ENCODE measurements around the gene ST6GAL1.

Gene ST6GAL1

GRCh38 chr3:187122261-187122660 lies 191.9 kb downstream of the ST6GAL1 start:
- Histone ChIP-seq H3K4me1 (ENCODE audit: low read depth, poor library complexity, severe bottlenecking) (peaks cover 20% of the 10 kb centered on the region), H3K27me3 (ENCODE audit: insufficient read depth, low read depth) (no peaks in the 10 kb centered on the region), H2AFZ (ENCODE audit: low read depth) (no peak overlapping the region), H3K4me2 (no peak overlapping the region), H3K36me3 (ENCODE audit: insufficient read depth) (no peaks in the 10 kb centered on the region), H3K27ac (no peak overlapping the region), H4K20me1 (ENCODE audit: insufficient read depth) (no peaks in the 10 kb centered on the region), H3K9ac (no peak overlapping the region), H3K4me3 (IDR thresholded peaks at IDR 0.05; ENCODE audit: insufficient read depth, low read depth, low read length) (no peak overlapping the region), H3K79me2 (ENCODE audit: insufficient read depth, low read depth) (no peaks in the 10 kb centered on the region)
- TF ChIP-seq CTCF (conservative IDR thresholded peaks at IDR 0.05; ENCODE audit: low read depth, low read length): no peak

- Histone ChIP-seq H3K9ac (no peak overlapping the region), H3K4me1 (ENCODE audit: low read depth, poor library complexity, severe bottlenecking) (peaks cover 21% of the 10 kb centered on the region), H2AFZ (ENCODE audit: low read depth) (no peak overlapping the region), H4K20me1 (ENCODE audit: insufficient read depth) (no peaks in the 10 kb centered on the region), H3K4me3 (IDR thresholded peaks at IDR 0.05; ENCODE audit: insufficient read depth, low read depth, low read length) (no peak overlapping the region), H3K36me3 (ENCODE audit: insufficient read depth) (no peaks in the 10 kb centered on the region), H3K27ac (peak overlapping the region; percentile 38), H3K4me2 (peak overlapping the region; percentile 43), H3K27me3 (ENCODE audit: insufficient read depth, low read depth) (no peaks in the 10 kb centered on the region), H3K79me2 (ENCODE audit: insufficient read depth, low read depth) (no peaks in the 10 kb centered on the region)
- TF ChIP-seq CTCF (conservative IDR thresholded peaks at IDR 0.05; ENCODE audit: low read depth, low read length): no peak
Measured at GRCh38 chr3:187125319-187126031, 195.1 kb downstream of the ST6GAL1 start.

Data from KMS-11 (cell line).